GM19025 (cell line): ENCODE data around the gene STAT4.

Experiments
- ATAC-seq: cut with Tn5 transposase; IDR thresholded peaks from one replicate; pipeline ENCODE4 v1.9.1; 2021; ENCODE audit warnings: mild to moderate bottlenecking, low read depth, moderate library complexity; ENCODE audit not compliant: unreplicated experiment

Gene STAT4

DNA sequence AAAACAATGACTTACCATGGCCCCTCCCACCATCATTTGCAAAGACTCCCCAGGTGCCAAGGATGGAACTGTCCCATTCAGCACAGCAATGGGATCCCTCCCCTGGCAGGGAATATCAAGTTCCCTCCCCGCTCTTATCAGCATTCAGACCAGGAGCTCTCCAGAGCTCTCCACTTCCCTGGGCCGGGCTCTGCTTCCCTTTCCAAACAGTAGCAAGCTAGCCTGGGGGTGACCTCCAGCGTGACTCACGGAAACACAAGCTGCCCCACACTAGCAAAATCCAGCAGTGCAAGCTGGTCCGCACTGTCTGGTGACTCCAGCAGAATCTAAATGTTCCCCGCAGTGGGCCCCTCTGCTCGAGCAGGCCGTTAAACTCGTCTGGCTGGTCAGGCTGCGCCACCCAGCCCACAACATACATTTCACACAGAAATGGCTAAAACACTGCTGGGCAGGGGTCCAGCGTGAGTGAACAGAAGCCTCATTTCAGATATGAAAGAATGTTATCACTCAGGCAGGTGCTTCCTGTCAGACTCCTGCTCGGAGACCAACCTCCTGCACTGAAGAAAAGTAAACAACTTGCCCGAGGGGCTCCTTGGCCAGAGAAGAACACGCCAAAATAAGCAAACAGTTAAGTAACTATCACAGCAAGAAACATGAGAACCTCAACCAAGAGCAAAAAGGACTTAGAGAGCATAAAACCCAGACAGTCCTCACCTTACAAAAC, 170.7 kb downstream of the STAT4 start:
- ATAC-seq = no peak
